K562 (cell line): ENCODE results near the gene NCAM2. TPM values are rescaled to one million over a fixed set of nuclear protein-coding genes. Genes with fewer than 3 reads are reported as not detected.
A peak's percentile ranks its signal among the peaks of the same experiment; 100 is the strongest.

Source experiments
- ATF4 ChIP-seq: fragments of 450-650 bp; formaldehyde crosslinking; IDR thresholded peaks from 2 replicates; pipeline ENCODE4 v1.4.0; 2022; ENCODE audit warnings: mild to moderate bottlenecking, moderate library complexity
- CC2D1A ChIP-seq: fragments of 450-650 bp; IDR thresholded peaks from 2 replicates; pipeline ENCODE4 v1.6.1; 2017; ENCODE audit warnings: mild to moderate bottlenecking
- CEBPB ChIP-seq: fragments of 450-650 bp; IDR thresholded peaks from 2 replicates; pipeline ENCODE4 v1.6.1; 2016; ENCODE audit warnings: missing genetic modification characterization, missing compliant biosample characterization
- CTCFL ChIP-seq: IDR thresholded peaks from 2 replicates; pipeline ENCODE4 v1.6.1; 2011; ENCODE audit warnings: borderline replicate concordance, low read depth, mild to moderate bottlenecking, moderate library complexity, low read length; ENCODE audit not compliant: insufficient read depth, poor library complexity, severe bottlenecking
- EHMT2 ChIP-seq: fragments of 450-650 bp; IDR thresholded peaks from 2 replicates; pipeline ENCODE4 v1.6.1; 2018; ENCODE audit warnings: antibody characterized with exemption
- FOXM1 ChIP-seq, 2 experiments: fragments of 450-650 bp in 1 of 2; sonication (generic) in 1 of 2; formaldehyde crosslinking in 1 of 2; IDR thresholded peaks; 2 replicates each; pipeline versions ENCODE4 v1.6.1 to v1.9.0; 2017 to 2022; ENCODE audit warnings: low read depth in 2 of 2, mild to moderate bottlenecking in 2 of 2, missing genetic modification reagents in 1 of 2, moderate library complexity in 1 of 2
- HDAC1 ChIP-seq, 2 experiments: fragments of 450-650 bp; IDR thresholded peaks; 2 replicates each; pipeline ENCODE4 v1.6.1; 2016 to 2017; ENCODE audit warnings: inconsistent platforms in 1 of 2, mild to moderate bottlenecking in 1 of 2, moderate library complexity in 1 of 2
- HNRNPK ChIP-seq: fragments of 200-400 bp; formaldehyde crosslinking; IDR thresholded peaks from one replicate; pipeline ENCODE4 v1.6.1; 2018; ENCODE audit warnings: mild to moderate bottlenecking, low read depth, low read length; ENCODE audit not compliant: poor library complexity, severe bottlenecking
- KDM1A ChIP-seq, 2 experiments: fragments of 450-650 bp; IDR thresholded peaks; 2 replicates each; pipeline ENCODE4 v1.6.1; 2016; ENCODE audit warnings: mild to moderate bottlenecking in 2 of 2
- MEF2D ChIP-seq: conservative IDR thresholded peaks from 2 replicates; pipeline ENCODE4 v1.6.1; 2016; ENCODE audit warnings: low read depth, missing genetic modification characterization, missing compliant biosample characterization
- NFE2L1 ChIP-seq: fragments of 450-650 bp; IDR thresholded peaks from 2 replicates; pipeline ENCODE4 v1.6.1; 2016; ENCODE audit warnings: missing genetic modification characterization, low read depth, mild to moderate bottlenecking, missing compliant biosample characterization, moderate library complexity, borderline replicate concordance
- NR2F6 ChIP-seq: fragments of 450-650 bp; formaldehyde crosslinking; IDR thresholded peaks from 2 replicates; pipeline ENCODE4 v1.4.0; 2020; ENCODE audit warnings: mild to moderate bottlenecking
- SMAD3 ChIP-seq: fragments of 450-650 bp; formaldehyde crosslinking; conservative IDR thresholded peaks from 2 replicates; pipeline ENCODE4 v1.4.0; 2020; ENCODE audit warnings: mild to moderate bottlenecking
- SOX6 ChIP-seq: fragments of 450-650 bp; IDR thresholded peaks from 2 replicates; pipeline ENCODE4 v1.6.1; 2014; ENCODE audit warnings: mild to moderate bottlenecking
- TEAD4 ChIP-seq, 2 experiments: sonication (generic) in 1 of 2; formaldehyde crosslinking in 1 of 2; IDR thresholded peaks; 2 replicates each; pipeline versions ENCODE4 v1.6.1 to v1.8.0; 2012 to 2022; ENCODE audit warnings: borderline replicate concordance in 1 of 2, inconsistent platforms in 1 of 2, low read length in 1 of 2, mild to moderate bottlenecking in 1 of 2, missing genetic modification reagents in 1 of 2
- ZNF174 ChIP-seq: fragments of 250-450 bp; sonication (Bioruptor Pico); IDR thresholded peaks from 2 replicates; pipeline ENCODE4 v1.4.0; 2020; ENCODE audit warnings: mild to moderate bottlenecking
- ZNF583 ChIP-seq: fragments of 250-450 bp; sonication (Bioruptor Pico); IDR thresholded peaks from 2 replicates; pipeline ENCODE4 v1.4.0; 2020
- polyA plus RNA-seq, 8 experiments: library from polyadenylated mRNA; depleted of rRNA in 4 of 8; stranded (reverse) in 5 of 8; unstranded in 3 of 8; fragments of >200 nt; fragmentation: Nextera tagmentation in 2 of 8; fragmentation: Illumina TruSeq in 1 of 8; extraction: Ambion mirVana in 2 of 8; extraction: Trizol in 1 of 8; gene quantifications; 2 replicates each; pipeline versions ENCODE4 v1.2.1 to v1.2.3, GENCODE V29; 2011 to 2014; ENCODE audit warnings: inconsistent platforms in 1 of 8, missing spikeins in 1 of 8
- total RNA-seq, 7 experiments: library from RNA; depleted of rRNA in 6 of 7; stranded (reverse); fragments of >200 nt in 6 of 7; fragmentation: Illumina TruSeq in 2 of 7; extraction: Trizol in 2 of 7; gene quantifications; 2 replicates each; pipeline versions ENCODE4 v1.2.1 to v1.2.3, GENCODE V29; 2011 to 2021; ENCODE audit warnings: low replicate concordance in 1 of 7
- TF ChIP-seq, protein P1 (sequence below): fragments of 250-450 bp; sonication (Bioruptor Pico); IDR thresholded peaks from 2 replicates; pipeline ENCODE4 v1.5.0; 2021; ENCODE audit warnings: mild to moderate bottlenecking, moderate library complexity
- TF ChIP-seq, protein P2 (sequence below): fragments of 250-450 bp; sonication (Bioruptor Pico); IDR thresholded peaks from 2 replicates; pipeline ENCODE4 v1.5.0; 2021
- TF ChIP-seq, protein P3 (sequence below): sonication (generic); formaldehyde crosslinking; IDR thresholded peaks from 2 replicates; pipeline ENCODE4 v1.8.1; 2022; ENCODE audit warnings: missing genetic modification reagents

The NCAM2 gene
- total and polyA plus RNA-seq, 9 of the 15 experiments (the other 6 are each of a cell fraction or from before 2014, with no cell fraction given): 14.0 to 58.2 (median 27.8) TPM

- TF ChIP-seq, protein P1, sequence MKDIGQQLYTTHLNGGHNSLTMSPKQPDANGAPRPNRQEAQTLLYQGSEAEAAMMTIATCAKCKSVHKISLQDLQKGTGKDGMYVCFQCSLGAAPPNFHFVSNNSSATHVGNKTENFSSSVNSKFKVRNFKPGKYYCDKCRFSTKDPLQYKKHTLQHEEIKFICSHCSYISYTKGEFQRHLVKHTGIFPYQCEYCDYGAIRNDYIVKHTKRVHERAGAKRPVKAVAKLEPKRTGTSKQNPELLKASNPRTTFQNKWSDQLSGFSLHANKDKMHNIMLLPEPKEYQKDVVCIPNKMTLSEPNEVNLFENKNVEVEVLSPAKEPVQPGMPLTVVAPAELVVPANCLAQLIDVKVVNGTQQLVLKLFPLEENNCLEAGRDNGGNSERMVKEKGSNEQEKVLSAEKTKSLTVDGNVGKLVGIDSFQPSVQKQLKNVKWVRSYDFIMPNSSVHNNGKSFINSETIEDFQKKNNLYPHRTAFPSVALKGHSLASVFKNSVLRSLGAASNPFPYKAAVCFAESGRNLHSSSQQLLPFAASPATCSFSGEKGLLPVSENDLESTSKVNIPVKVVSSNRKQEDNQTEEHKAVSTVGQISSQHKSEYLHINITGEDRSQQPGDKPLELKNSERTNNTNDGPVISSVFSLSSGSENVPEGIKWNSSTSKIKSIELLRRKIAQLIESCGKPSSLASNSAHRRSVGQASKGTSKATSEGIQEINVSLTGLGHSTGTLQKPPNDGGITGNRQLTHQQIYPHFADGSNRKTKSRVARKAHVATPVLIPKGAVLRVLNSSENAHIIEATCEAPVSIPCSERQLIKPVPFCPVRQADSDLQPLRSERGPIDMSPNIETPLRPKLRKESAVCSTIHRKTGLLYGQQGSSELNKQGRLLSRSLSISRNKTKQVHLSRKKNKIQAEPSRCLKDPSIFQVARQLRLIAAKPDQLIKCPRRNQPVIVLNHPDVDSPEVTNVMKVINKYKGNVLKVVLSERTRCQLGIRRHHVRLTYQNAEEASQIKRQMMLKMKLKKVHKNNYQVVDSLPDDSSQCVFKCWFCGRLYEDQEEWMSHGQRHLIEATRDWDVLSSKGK (CRISPR knock-in tag): no peak
- TF ChIP-seq FOXM1 (IDR thresholded peaks at IDR 0.05; ENCODE audit: low read depth) (no peak), FOXM1 (CRISPR knock-in tag; IDR thresholded peaks at IDR 0.05; ENCODE audit: low read depth) (no peak), CEBPB (tag) (no peak), CTCFL (no peak), HDAC1 (IDR thresholded peaks at IDR 0.05) (0 out of 4 replicates have a peak, but pooled peaks of 1 of the 2 experiments have one; percentile 29), KDM1A (IDR thresholded peaks at IDR 0.05) (peak; percentile 53 to 68; a peak in 2 of 4 replicates), TEAD4 (IDR thresholded peaks at IDR 0.05; ENCODE audit: low read length) (peak; percentile 78), TEAD4 (CRISPR knock-in tag; IDR thresholded peaks at IDR 0.05; ENCODE audit: borderline replicate concordance) (no peak), ATF4 (CRISPR knock-in tag) (no peak), CC2D1A (no peak), SMAD3 (CRISPR knock-in tag) (no peak), MEF2D (tag) (no peak), SOX6 (peak; percentile 31; the same call in 1 of the 2 replicates), EHMT2 (no peak), NR2F6 (CRISPR knock-in tag) (no peak), NFE2L1 (no peak), HNRNPK (no peak), ZNF174 (no peak), ZNF583 (CRISPR knock-in tag) (no peak)
- TF ChIP-seq, protein P2, sequence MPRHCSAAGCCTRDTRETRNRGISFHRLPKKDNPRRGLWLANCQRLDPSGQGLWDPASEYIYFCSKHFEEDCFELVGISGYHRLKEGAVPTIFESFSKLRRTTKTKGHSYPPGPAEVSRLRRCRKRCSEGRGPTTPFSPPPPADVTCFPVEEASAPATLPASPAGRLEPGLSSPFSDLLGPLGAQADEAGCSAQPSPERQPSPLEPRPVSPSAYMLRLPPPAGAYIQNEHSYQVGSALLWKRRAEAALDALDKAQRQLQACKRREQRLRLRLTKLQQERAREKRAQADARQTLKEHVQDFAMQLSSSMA (CRISPR knock-in tag): no peak
- TF ChIP-seq, protein P3, sequence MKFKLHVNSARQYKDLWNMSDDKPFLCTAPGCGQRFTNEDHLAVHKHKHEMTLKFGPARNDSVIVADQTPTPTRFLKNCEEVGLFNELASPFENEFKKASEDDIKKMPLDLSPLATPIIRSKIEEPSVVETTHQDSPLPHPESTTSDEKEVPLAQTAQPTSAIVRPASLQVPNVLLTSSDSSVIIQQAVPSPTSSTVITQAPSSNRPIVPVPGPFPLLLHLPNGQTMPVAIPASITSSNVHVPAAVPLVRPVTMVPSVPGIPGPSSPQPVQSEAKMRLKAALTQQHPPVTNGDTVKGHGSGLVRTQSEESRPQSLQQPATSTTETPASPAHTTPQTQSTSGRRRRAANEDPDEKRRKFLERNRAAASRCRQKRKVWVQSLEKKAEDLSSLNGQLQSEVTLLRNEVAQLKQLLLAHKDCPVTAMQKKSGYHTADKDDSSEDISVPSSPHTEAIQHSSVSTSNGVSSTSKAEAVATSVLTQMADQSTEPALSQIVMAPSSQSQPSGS: no peak
Observed at GRCh38 chr21:21137986-21138385, 139.8 kb downstream of the NCAM2 start (continued).
